Measurements from ENCODE around the gene IRS2. TPM values are rescaled to one million over a fixed set of nuclear protein-coding genes. Genes with fewer than 3 reads are reported as not detected.

The IRS2 gene
- total RNA-seq, 1 experiment from 2014 or later = 9.2 TPM

DNA sequence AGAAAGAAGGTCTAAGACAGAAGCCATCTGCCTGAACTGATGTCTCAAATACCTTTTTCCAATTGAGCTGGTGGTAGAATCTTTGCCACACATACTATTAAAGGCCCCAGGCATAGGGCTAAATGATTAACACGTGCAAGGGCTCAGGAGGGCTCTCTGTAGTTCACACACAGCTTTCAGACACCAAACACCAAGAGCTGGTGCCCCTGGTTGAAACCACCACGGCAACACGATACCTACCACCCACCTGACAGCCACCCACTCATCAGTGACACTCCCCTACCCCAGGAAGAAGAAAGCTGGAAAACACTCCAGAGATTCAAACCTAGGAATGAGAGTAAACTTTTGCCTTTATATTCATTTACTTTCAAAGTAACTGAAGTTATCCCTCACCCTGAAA, 26.8 kb downstream of the IRS2 start:
- Histone ChIP-seq H3K36me3 (ENCODE audit: control insufficient read depth in 1 of 2, insufficient read depth in 2 of 2, low read length in 2 of 2) (no peaks in the 10 kb centered on the region; a peak in 1 of 4 replicates), H3K27me3 (ENCODE audit: insufficient read depth, low read length) (no peaks in the 10 kb centered on the region), H3K9me2 (ENCODE audit: insufficient read depth) (no peaks in the 10 kb centered on the region), H3K4me1 (ENCODE audit: control insufficient read depth in 1 of 2, insufficient read depth in 2 of 2, low read length in 2 of 2) (peaks cover 11 to 13% of the 10 kb centered on the region in 2 experiments), H2AFZ (ENCODE audit: low read depth, low read length, poor library complexity, severe bottlenecking) (no peak overlapping the region), H4K20me1 (ENCODE audit: insufficient read depth) (no peaks in the 10 kb centered on the region), H3K4me3 (replicated peaks in 1 of 2; ENCODE audit: low read depth in 1 of 2, low read length in 2 of 2) (no peak overlapping the region), H3K79me2 (ENCODE audit: insufficient read depth, low read length) (peaks cover 35% of the 10 kb centered on the region; the same call in 1 of the 2 replicates), H3K4me2 (ENCODE audit: low read length) (no peak overlapping the region), H3K27ac (ENCODE audit: low read depth, low read length) (no peak overlapping the region), H3K9me3 (ENCODE audit: control insufficient read depth in 1 of 2, insufficient read depth in 1 of 2, low read depth in 1 of 2, low read length in 2 of 2) (no peaks in the 10 kb centered on the region), H3K9ac (ENCODE audit: low read length) (no peak overlapping the region)
- no peak for DNase-seq (ENCODE audit: low read depth, low spot score)
- ChIA-PET CTCF (no interaction called here), POLR2A (no interaction called here), RAD21 (ENCODE audit: low non-redundant PET in 1 of 2, low total read pairs in 2 of 2, uncharacterized antibody in 2 of 2, unreplicated experiment in 2 of 2) (no interaction called here)
- intact Hi-C loops (cut with micrococcal nuclease) = no loop called here
- BruUV-seq (replicated peaks) = no TSS peak
- ATAC-seq = no peak
- no peak for TF ChIP-seq EZH2phosphoT487 (IDR thresholded peaks at IDR 0.05; ENCODE audit: borderline replicate concordance)
- no peak for TF ChIP-seq ZFX (IDR thresholded peaks at IDR 0.05)
- no peak for TF ChIP-seq MAX (IDR thresholded peaks at IDR 0.05)
- no peak for TF ChIP-seq FOSL1 (IDR thresholded peaks at IDR 0.05; ENCODE audit: low read depth)
- TF ChIP-seq ATF3 (IDR thresholded peaks at IDR 0.05) = no peak
- TF ChIP-seq SP1 (IDR thresholded peaks at IDR 0.05; ENCODE audit: low read depth) = no peak
- no peak for TF ChIP-seq JUND (IDR thresholded peaks at IDR 0.05)
- no peak for TF ChIP-seq ELF1 (IDR thresholded peaks at IDR 0.05; ENCODE audit: borderline replicate concordance, low read depth)
- no peak for TF ChIP-seq ZNF274 (IDR thresholded peaks at IDR 0.05; ENCODE audit: low read depth, low read length)
- no peak for TF ChIP-seq RAD21 (IDR thresholded peaks at IDR 0.05; ENCODE audit: low read depth)
- no peak for TF ChIP-seq CTCF (IDR thresholded peaks at IDR 0.05 in 2 of 3, conservative IDR thresholded peaks at IDR 0.05 in 1 of 3; ENCODE audit: borderline replicate concordance in 1 of 3, insufficient read depth in 1 of 3, low read depth in 2 of 3, low read length in 2 of 3)
- TF ChIP-seq TCF7L2 (IDR thresholded peaks at IDR 0.05; ENCODE audit: borderline replicate concordance, extremely low read depth, insufficient read depth, insufficient read length) = no peak
- TF ChIP-seq POLR2AphosphoS5 (IDR thresholded peaks at IDR 0.05; ENCODE audit: low read depth, low read length) = no peak
